ENCODE measurements around the gene IMMP2L.

GRCh38 chr7:110720626-110721025 lies 841.7 kb downstream of the IMMP2L start:
- TF ChIP-seq EZH2 (IDR thresholded peaks at IDR 0.05), result no peak
- TF ChIP-seq CTCF (IDR thresholded peaks at IDR 0.05), result no peak
- TF ChIP-seq EZH2phosphoT487 (IDR thresholded peaks at IDR 0.05), result no peak
